ENCODE data around the gene LRRC8C. TPM values are rescaled to one million over a fixed set of nuclear protein-coding genes. Genes with fewer than 3 reads are reported as not detected.

The LRRC8C gene
- total and polyA plus RNA-seq, 2 experiments from 2014 or later = 0.89 to 3.9 TPM

DNA sequence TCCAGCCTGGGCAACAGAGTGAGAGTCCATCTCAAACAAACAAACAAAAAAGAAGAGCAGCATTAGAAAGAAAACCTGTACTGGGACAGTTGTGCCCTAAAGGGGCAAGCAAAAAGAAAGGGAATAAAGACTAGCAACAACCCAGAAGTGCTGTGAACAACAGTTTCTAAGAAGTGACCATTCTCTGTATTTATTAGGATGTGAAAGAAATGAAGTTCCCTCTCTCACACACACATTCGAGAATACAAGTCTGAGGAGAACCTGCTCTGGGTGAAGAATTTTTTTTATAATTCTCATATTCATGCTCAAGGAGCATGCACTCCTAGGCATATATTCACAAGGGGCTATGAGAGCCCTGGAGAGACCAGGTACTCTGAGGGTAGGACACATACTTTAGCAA, 128.4 kb downstream of the LRRC8C start:
- no peak overlapping the region for H3K27ac ChIP-seq (ENCODE audit: low read depth)
- Mint-ChIP-seq H3K4me3 (no peak overlapping the region), H3K27ac (no peak overlapping the region), H3K4me1 (peaks cover 22% of the 10 kb centered on the region), H3K36me3 (ENCODE audit: low read depth) (no peaks in the 10 kb centered on the region), H3K27me3 (ENCODE audit: insufficient read depth, low read depth, poor library complexity) (peaks cover 22% of the 10 kb centered on the region), H3K9me3 (no peaks in the 10 kb centered on the region)
- H3K4me1 ChIP-seq (ENCODE audit: insufficient read depth) = peaks cover 9% of the 10 kb centered on the region
- no peak for ATAC-seq
- H3K9me2 ChIP-seq (ENCODE audit: insufficient read depth) = no peaks in the 10 kb centered on the region
- H3K27me3 ChIP-seq (ENCODE audit: insufficient read depth) = peaks cover 36% of the 10 kb centered on the region
- no peaks in the 10 kb centered on the region for H3K79me2 ChIP-seq (replicated peaks; ENCODE audit: insufficient read depth)
- no peaks in the 10 kb centered on the region for H3K36me3 ChIP-seq (ENCODE audit: insufficient read depth)
- DNase-seq (ENCODE audit: low spot score) = no peak
- H3K4me3 ChIP-seq = no peak overlapping the region
- no peak for TF ChIP-seq EZH2 (IDR thresholded peaks at IDR 0.05; ENCODE audit: low read depth, unreplicated experiment)
- TF ChIP-seq STAT1 (IDR thresholded peaks at IDR 0.05; ENCODE audit: unreplicated experiment) = no peak
- TF ChIP-seq POLR2AphosphoS5 (IDR thresholded peaks at IDR 0.05; ENCODE audit: low read depth) = no peak
- no peak for TF ChIP-seq CREB1 (CRISPR knock-in tag; IDR thresholded peaks at IDR 0.05; ENCODE audit: low read depth)
- no peak for TF ChIP-seq JUNB (IDR thresholded peaks at IDR 0.05; ENCODE audit: unreplicated experiment)
- TF ChIP-seq ZNF114 (CRISPR knock-in tag; IDR thresholded peaks at IDR 0.05) = no peak
- no peak for TF ChIP-seq EZH2phosphoT487 (IDR thresholded peaks at IDR 0.05; ENCODE audit: unreplicated experiment)
- TF ChIP-seq ZNF331 (CRISPR knock-in tag; IDR thresholded peaks at IDR 0.05; ENCODE audit: low read depth) = no peak
- TF ChIP-seq, protein P1, sequence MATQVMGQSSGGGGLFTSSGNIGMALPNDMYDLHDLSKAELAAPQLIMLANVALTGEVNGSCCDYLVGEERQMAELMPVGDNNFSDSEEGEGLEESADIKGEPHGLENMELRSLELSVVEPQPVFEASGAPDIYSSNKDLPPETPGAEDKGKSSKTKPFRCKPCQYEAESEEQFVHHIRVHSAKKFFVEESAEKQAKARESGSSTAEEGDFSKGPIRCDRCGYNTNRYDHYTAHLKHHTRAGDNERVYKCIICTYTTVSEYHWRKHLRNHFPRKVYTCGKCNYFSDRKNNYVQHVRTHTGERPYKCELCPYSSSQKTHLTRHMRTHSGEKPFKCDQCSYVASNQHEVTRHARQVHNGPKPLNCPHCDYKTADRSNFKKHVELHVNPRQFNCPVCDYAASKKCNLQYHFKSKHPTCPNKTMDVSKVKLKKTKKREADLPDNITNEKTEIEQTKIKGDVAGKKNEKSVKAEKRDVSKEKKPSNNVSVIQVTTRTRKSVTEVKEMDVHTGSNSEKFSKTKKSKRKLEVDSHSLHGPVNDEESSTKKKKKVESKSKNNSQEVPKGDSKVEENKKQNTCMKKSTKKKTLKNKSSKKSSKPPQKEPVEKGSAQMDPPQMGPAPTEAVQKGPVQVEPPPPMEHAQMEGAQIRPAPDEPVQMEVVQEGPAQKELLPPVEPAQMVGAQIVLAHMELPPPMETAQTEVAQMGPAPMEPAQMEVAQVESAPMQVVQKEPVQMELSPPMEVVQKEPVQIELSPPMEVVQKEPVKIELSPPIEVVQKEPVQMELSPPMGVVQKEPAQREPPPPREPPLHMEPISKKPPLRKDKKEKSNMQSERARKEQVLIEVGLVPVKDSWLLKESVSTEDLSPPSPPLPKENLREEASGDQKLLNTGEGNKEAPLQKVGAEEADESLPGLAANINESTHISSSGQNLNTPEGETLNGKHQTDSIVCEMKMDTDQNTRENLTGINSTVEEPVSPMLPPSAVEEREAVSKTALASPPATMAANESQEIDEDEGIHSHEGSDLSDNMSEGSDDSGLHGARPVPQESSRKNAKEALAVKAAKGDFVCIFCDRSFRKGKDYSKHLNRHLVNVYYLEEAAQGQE (IDR thresholded peaks at IDR 0.05; ENCODE audit: unreplicated experiment) = no peak
- TF ChIP-seq NANOG (IDR thresholded peaks at IDR 0.05; ENCODE audit: borderline replicate concordance) = no peak
- TF ChIP-seq, protein P2, sequence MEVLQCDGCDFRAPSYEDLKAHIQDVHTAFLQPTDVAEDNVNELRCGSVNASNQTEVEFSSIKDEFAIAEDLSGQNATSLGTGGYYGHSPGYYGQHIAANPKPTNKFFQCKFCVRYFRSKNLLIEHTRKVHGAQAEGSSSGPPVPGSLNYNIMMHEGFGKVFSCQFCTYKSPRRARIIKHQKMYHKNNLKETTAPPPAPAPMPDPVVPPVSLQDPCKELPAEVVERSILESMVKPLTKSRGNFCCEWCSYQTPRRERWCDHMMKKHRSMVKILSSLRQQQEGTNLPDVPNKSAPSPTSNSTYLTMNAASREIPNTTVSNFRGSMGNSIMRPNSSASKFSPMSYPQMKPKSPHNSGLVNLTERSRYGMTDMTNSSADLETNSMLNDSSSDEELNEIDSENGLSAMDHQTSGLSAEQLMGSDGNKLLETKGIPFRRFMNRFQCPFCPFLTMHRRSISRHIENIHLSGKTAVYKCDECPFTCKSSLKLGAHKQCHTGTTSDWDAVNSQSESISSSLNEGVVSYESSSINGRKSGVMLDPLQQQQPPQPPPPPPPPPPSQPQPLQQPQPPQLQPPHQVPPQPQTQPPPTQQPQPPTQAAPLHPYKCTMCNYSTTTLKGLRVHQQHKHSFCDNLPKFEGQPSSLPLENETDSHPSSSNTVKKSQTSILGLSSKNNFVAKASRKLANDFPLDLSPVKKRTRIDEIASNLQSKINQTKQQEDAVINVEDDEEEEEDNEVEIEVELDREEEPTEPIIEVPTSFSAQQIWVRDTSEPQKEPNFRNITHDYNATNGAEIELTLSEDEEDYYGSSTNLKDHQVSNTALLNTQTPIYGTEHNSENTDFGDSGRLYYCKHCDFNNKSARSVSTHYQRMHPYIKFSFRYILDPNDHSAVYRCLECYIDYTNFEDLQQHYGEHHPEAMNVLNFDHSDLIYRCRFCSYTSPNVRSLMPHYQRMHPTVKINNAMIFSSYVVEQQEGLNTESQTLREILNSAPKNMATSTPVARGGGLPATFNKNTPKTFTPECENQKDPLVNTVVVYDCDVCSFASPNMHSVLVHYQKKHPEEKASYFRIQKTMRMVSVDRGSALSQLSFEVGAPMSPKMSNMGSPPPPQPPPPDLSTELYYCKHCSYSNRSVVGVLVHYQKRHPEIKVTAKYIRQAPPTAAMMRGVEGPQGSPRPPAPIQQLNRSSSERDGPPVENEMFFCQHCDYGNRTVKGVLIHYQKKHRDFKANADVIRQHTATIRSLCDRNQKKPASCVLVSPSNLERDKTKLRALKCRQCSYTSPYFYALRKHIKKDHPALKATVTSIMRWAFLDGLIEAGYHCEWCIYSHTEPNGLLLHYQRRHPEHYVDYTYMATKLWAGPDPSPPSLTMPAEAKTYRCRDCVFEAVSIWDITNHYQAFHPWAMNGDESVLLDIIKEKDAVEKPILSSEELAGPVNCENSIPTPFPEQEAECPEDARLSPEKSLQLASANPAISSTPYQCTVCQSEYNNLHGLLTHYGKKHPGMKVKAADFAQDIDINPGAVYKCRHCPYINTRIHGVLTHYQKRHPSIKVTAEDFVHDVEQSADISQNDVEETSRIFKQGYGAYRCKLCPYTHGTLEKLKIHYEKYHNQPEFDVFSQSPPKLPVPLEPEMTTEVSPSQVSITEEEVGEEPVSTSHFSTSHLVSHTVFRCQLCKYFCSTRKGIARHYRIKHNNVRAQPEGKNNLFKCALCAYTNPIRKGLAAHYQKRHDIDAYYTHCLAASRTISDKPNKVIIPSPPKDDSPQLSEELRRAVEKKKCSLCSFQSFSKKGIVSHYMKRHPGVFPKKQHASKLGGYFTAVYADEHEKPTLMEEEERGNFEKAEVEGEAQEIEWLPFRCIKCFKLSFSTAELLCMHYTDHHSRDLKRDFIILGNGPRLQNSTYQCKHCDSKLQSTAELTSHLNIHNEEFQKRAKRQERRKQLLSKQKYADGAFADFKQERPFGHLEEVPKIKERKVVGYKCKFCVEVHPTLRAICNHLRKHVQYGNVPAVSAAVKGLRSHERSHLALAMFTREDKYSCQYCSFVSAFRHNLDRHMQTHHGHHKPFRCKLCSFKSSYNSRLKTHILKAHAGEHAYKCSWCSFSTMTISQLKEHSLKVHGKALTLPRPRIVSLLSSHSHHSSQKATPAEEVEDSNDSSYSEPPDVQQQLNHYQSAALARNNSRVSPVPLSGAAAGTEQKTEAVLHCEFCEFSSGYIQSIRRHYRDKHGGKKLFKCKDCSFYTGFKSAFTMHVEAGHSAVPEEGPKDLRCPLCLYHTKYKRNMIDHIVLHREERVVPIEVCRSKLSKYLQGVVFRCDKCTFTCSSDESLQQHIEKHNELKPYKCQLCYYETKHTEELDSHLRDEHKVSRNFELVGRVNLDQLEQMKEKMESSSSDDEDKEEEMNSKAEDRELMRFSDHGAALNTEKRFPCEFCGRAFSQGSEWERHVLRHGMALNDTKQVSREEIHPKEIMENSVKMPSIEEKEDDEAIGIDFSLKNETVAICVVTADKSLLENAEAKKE (CRISPR knock-in tag; IDR thresholded peaks at IDR 0.05) = no peak
- TF ChIP-seq, protein P3, sequence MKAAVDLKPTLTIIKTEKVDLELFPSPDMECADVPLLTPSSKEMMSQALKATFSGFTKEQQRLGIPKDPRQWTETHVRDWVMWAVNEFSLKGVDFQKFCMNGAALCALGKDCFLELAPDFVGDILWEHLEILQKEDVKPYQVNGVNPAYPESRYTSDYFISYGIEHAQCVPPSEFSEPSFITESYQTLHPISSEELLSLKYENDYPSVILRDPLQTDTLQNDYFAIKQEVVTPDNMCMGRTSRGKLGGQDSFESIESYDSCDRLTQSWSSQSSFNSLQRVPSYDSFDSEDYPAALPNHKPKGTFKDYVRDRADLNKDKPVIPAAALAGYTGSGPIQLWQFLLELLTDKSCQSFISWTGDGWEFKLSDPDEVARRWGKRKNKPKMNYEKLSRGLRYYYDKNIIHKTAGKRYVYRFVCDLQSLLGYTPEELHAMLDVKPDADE (IDR thresholded peaks at IDR 0.05) = no peak
- TF ChIP-seq, protein P4, sequence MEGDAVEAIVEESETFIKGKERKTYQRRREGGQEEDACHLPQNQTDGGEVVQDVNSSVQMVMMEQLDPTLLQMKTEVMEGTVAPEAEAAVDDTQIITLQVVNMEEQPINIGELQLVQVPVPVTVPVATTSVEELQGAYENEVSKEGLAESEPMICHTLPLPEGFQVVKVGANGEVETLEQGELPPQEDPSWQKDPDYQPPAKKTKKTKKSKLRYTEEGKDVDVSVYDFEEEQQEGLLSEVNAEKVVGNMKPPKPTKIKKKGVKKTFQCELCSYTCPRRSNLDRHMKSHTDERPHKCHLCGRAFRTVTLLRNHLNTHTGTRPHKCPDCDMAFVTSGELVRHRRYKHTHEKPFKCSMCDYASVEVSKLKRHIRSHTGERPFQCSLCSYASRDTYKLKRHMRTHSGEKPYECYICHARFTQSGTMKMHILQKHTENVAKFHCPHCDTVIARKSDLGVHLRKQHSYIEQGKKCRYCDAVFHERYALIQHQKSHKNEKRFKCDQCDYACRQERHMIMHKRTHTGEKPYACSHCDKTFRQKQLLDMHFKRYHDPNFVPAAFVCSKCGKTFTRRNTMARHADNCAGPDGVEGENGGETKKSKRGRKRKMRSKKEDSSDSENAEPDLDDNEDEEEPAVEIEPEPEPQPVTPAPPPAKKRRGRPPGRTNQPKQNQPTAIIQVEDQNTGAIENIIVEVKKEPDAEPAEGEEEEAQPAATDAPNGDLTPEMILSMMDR (conservative IDR thresholded peaks at IDR 0.05; ENCODE audit: low read depth in 2 of 2) = no peak
- no peak overlapping the region for H2AFZ ChIP-seq
- no peaks in the 10 kb centered on the region for H4K20me1 ChIP-seq (replicated peaks; ENCODE audit: insufficient read depth)
- 0 out of 2 replicates have a peak, but pooled peaks cover 8% of the 10 kb centered on the region for H3F3A ChIP-seq (replicated peaks; ENCODE audit: low read depth)
- H3K4me2 ChIP-seq = no peak overlapping the region

Data from GM23338 (cell line).